Kasumi-1 (cell line): Measurements from ENCODE around the gene RAB11FIP5.

Experiments used
- DNase-seq, 2 experiments: peaks; one replicate each; lab custom pipeline; 2025; lab: John Stamatoyannopoulos, UW

RAB11FIP5 gene

DNA sequence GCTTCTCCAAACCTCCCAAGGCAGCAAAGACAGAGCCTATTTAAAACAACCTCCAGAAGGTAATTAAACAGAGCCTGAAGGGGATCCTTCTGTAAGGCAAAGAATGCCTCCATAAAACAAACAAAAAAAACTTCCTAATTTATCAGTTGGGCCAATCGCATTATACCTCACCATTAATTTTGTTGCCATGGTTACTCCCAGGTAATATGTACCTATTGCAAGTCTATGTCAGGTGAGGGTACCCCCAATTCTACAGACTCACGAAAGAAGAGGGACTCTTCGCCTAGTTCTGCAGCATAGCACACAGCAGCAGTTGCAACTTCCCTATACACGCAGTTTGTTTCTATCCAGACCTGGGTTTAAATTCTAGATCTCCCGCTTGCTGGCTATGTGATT lies 80.0 kb downstream of the RAB11FIP5 start:
- DNase-seq: no peak

DNA sequence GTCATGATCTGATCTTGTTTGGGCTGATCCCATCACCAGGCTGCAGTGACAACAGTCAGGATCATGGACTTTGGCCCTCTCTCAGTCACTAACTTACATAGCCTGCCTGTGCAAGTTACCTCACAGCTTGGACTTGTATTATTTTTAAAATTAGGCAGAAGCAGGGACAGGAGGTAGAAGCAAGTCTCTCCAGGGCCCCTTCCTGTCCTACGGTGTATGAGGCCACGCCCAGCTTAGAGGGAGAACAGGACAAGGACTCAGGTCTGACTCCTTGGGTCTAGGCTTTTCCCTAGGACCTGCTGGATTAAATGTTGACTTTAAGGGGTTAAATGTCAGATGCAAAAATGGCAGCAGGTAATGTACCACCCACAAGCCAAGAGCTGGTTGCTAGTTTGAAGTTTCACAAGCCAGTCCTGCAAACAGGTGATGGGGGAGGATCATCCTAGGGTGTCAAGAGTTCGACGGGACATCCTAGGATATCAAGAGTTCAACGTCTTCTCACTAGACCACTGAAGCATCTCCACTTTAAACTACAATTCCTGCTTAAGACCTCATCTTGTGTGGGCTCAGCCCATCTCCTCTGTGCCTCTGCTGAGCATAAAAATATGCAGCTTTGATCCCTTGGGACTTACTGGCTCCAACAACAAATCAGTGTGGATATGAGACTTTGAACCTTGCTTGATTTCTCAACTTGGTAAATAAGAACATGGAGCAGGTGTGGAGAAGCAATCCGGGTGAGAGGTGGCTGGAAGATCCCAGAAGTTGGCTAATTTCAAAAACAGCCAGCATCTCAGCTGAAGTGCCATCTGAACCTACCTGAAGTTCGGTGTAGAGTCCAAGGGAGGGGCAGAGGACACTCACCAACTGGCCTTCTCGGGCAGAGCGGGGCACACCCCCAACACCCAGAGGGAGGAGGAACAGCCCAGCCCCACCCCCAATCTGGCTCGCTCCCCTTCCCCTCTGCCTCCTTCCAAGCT lies 80.7 kb downstream of the RAB11FIP5 start:
- no peak for DNase-seq

DNA sequence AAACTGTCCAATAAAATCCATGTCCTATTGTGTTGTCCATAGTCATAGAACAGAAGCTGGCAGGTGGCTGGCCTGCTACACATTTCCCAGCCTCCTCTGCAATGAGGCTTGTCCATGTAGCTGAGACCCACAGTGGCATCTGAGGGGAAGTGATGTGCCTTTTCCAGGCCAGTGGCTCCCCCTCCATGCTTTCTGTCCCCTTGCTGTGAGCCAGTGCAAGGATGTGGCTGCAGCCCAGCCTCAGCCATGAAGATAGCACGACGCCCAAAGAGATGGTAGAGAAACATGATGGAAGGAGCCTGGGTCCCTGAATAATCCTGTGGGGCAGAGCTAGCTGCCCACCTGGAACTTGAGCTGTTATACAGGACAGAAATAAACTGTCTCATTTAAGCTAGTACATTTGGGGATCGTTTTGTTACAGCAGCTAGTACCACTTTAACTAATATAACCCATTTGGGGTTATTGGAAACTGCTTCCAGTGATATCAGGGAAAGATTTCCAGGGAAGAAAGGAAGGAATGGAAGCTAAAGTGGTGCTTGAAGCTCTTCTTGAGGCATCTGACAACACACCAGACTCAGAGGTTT lies 81.6 kb downstream of the RAB11FIP5 start:
- no peak for DNase-seq

DNA sequence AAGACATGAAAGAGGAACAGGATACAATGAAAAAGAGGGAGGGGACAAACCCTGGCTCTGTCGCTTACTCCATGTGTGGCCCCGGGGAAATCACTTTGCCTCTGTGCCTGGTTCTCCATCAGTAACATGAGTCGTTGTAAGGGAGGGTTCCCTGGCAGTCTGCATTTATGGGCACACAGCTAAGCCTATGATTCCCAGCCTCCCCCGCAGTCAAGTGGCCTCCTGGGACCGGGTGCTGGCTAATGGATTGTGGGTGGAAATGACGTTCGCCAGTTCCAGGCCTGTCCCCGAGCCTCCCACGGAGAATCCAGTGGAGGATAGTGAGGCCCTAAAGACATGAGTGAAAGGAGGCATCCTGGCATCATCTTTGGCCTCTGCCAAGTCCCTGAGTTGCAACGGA lies 83.9 kb downstream of the RAB11FIP5 start:
- DNase-seq: no peak

DNA sequence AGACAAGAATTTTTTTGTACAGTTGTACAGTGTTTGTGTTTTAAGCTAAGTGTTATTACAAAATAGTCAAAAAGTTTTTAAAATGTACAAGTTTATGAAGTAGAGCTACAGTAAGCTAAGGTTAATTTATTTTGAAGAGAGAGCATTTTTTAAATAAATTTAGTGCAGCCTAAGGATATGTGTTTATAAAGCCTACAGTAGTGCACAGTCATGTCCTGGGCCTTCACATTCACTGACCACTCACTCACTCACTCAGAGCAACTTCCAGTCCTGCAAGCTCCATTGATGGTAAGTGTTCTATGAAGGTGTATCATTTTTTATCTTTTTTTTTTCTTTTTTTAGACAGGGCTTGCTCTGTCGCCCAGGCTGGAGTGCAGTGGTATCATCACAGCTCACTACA lies 85.4 kb downstream of the RAB11FIP5 start:
- DNase-seq: no peak

DNA sequence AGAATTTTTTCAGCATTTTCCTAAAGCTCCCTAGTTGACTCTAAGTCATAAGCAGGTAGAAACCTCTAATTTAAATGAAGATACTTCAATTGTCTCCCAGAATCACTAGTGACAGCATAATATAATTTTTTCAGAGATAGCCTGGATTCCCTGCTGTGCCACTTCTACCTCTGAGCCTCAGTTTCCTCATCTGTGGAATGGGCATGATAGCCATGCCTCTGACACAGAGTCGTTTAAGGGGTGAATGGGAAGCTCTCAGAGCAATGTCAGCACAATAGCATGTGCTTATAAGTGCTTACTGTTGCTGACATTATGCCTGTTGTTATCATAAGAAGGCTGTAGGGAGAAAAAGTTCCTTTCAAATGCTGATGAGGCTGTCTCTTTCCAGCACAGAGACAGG lies 89.3 kb downstream of the RAB11FIP5 start:
- no peak for DNase-seq
